SH-SY5Y (cell line): Measurements from ENCODE around the gene PLIN3.

Source experiments
- GATA2 ChIP-seq: IDR thresholded peaks from 2 replicates; pipeline ENCODE4 v1.6.1; 2011; ENCODE audit warnings: mild to moderate bottlenecking, low read depth, low read length
- GATA3 ChIP-seq: IDR thresholded peaks from 2 replicates; pipeline ENCODE4 v1.6.1; 2011; ENCODE audit warnings: low read depth, mild to moderate bottlenecking, low read length, moderate library complexity

Gene PLIN3

GRCh38 chr19:4806384-4806783 lies 61.1 kb downstream of the PLIN3 start:
- no peak for TF ChIP-seq GATA2
- TF ChIP-seq GATA3 = no peak

GRCh38 chr19:4803736-4804695 lies 63.5 kb downstream of the PLIN3 start:
- TF ChIP-seq GATA2 (no peak), GATA3 (no peak)

GRCh38 chr19:4802711-4803110 lies 64.8 kb downstream of the PLIN3 start:
- TF ChIP-seq GATA2 (no peak), GATA3 (no peak)

- TF ChIP-seq GATA2 (no peak), GATA3 (no peak)
Measured at GRCh38 chr19:4801085-4801619, 66.3 kb downstream of the PLIN3 start.

GRCh38 chr19:4800591-4801081 lies 66.8 kb downstream of the PLIN3 start:
- TF ChIP-seq GATA3 = no peak
- no peak for TF ChIP-seq GATA2

- TF ChIP-seq GATA3 (no peak), GATA2 (no peak)
Measured at GRCh38 chr19:4795400-4795799, 72.1 kb downstream of the PLIN3 start.

- TF ChIP-seq GATA3 (no peak), GATA2 (no peak)
Measured at GRCh38 chr19:4794971-4795370, 72.5 kb downstream of the PLIN3 start.

- TF ChIP-seq GATA3 = no peak
- TF ChIP-seq GATA2 = no peak
Measured at GRCh38 chr19:4791183-4792018, 76.1 kb downstream of the PLIN3 start, which contains the start of gene FEM1A. FEM1A (plus strand) TSS chr19:4791734; CDS start chr19:4791855, 121 bp downstream.
